LNCaP clone FGC (cell line): ENCODE data around the gene FRMD4A.

ENCODE experiments used
- DNase-seq: peaks from one replicate; pipeline ENCODE4 v3.0.0-alpha.2; 2011; ENCODE audit warnings: low read depth
- H3K4me3 ChIP-seq: 2 replicates; pipeline ENCODE4 v1.5.1; 2011; ENCODE audit warnings: mild to moderate bottlenecking, low read depth, low read length, control low read depth
- TF ChIP-seq, protein P1 (sequence below): IDR thresholded peaks from 2 replicates; pipeline ENCODE4 v1.5.1; 2012; ENCODE audit warnings: mild to moderate bottlenecking; ENCODE audit not compliant: control insufficient read depth, insufficient read depth; ENCODE audit errors: extremely low read depth

FRMD4A gene

DNA sequence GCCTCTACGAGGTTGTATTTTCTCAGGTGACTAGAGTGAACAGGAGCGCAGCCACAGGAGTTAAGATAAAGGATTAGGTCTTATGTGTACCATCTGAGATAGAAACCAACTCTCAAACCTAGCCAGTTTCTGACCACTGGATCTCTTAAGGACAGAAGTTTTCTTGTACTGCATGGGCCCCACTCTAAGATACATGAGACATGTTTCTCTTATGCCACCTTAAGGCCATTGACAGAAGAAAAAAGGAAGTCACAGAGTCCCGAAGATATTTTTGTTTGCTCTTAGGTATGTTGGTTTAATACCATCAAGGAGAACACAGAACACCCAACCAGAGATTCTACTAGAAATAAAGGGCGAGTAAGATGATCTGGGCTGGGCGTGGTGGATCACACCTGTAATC, 335.8 kb downstream of the FRMD4A start:
- H3K4me3 ChIP-seq, result no peak overlapping the region
- TF ChIP-seq, protein P1, sequence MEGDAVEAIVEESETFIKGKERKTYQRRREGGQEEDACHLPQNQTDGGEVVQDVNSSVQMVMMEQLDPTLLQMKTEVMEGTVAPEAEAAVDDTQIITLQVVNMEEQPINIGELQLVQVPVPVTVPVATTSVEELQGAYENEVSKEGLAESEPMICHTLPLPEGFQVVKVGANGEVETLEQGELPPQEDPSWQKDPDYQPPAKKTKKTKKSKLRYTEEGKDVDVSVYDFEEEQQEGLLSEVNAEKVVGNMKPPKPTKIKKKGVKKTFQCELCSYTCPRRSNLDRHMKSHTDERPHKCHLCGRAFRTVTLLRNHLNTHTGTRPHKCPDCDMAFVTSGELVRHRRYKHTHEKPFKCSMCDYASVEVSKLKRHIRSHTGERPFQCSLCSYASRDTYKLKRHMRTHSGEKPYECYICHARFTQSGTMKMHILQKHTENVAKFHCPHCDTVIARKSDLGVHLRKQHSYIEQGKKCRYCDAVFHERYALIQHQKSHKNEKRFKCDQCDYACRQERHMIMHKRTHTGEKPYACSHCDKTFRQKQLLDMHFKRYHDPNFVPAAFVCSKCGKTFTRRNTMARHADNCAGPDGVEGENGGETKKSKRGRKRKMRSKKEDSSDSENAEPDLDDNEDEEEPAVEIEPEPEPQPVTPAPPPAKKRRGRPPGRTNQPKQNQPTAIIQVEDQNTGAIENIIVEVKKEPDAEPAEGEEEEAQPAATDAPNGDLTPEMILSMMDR, result no peak
- DNase-seq, result no peak

DNA sequence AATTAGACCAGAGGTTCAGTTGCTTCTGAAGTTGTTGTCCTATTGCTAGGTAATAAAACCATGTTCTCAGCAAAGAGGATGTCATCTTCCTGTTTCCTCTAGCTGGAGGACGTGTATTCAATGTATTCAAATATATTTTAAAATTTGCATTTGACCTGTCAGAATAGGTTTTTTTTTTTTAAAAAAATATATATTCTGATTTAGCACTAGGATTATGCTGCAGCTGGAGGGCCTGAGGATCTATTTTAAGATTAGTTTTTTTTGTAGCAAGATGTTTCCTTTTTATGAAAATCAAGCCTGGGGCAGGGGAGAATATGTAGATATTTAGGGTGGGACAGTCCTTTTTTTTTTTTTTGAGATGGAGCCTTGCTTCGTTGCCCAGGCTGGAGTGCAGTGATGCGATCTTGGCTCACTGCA, 337.0 kb downstream of the FRMD4A start:
- TF ChIP-seq, protein P1, result no peak
- H3K4me3 ChIP-seq, result no peak overlapping the region
- no peak for DNase-seq

DNA sequence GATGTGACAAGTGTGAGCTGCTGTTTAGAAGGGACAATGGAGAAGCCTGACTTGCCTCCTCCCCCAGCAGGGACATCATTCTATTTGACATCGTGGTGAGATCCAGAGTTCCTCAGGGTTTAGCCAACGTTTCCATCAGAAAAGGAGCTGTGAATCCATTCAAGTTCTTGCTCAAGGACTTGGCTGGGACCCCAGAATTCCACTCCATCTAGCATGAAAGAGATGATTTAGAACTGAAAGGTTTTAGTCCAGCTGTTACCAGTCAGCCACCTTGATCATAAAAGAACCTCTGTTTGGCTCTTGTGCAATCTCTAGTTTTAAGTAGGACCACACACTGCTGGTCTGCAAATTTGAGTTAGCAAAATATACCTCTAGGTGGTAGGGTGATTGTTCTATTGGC, 337.6 kb downstream of the FRMD4A start:
- TF ChIP-seq, protein P1, result no peak
- no peak overlapping the region for H3K4me3 ChIP-seq
- DNase-seq, result no peak

DNA sequence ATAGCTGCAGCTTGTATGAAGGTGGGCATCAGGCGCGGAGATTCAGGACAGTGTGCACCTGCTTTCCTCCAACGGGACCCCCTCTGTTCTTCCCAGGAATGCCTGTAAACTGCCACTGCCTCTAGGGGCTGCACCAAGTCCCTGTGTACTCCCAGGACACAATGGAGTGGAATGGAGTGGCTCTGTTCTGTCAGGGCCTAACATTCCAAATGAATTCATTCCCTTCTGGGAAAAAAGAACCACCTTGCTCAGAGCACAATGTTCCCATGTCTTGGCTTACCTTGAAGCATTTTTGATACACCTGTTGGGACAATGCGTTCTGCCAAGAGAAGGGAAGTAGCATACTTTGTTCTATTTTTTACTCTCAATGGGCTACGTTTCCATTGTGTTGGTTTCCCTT, 339.4 kb downstream of the FRMD4A start:
- H3K4me3 ChIP-seq, result peak overlapping the region; percentile 38
- DNase-seq, result peak; percentile 28
- TF ChIP-seq, protein P1, result no peak

DNA sequence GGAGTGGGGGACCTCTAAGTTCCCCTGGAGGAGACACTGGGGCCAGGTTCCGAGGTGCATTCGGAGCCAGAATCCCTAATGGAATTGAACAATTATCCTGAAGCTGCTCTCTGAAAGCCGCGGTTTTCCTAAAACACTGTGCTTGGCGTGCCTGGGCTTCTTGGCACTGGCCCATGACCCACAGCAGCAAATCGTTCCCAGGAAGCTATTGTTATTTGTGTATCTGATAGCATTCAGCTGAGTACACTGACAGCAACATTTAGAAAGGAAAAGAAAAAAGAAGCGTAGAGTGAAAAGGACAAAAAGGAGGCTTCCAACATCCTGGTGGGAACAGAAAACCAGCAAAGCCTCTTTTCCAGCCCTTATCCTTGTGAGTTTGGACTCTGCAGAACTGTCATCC, 339.8 kb downstream of the FRMD4A start:
- TF ChIP-seq, protein P1, result no peak
- DNase-seq, result peak; percentile 46
- peak overlapping the region; percentile 38 for H3K4me3 ChIP-seq

- peak overlapping the region; percentile 38 for H3K4me3 ChIP-seq
- peak; percentile 90 for DNase-seq
- TF ChIP-seq, protein P1, result no peak
These were observed 340.3 kb downstream of the FRMD4A start for GRCh38 chr10:13990392-13990805.

- H3K4me3 ChIP-seq, result no peak overlapping the region
- DNase-seq, result no peak
- TF ChIP-seq, protein P1, result no peak
These were observed 341.1 kb downstream of the FRMD4A start for GRCh38 chr10:13989616-13990015.
